HG02588 (cell line): ENCODE data around the gene DNM3.
"Not testable (repeated sequence)": the region's sequence is repeated elsewhere in the genome, so short reads cannot be mapped to it uniquely, and the experiment has no call there.

Experiments used
- ATAC-seq: cut with Tn5 transposase; IDR thresholded peaks from one replicate; pipeline ENCODE4 v1.9.1; 2021; ENCODE audit warnings: mild to moderate bottlenecking, moderate library complexity; ENCODE audit not compliant: unreplicated experiment

The DNM3 gene

DNA sequence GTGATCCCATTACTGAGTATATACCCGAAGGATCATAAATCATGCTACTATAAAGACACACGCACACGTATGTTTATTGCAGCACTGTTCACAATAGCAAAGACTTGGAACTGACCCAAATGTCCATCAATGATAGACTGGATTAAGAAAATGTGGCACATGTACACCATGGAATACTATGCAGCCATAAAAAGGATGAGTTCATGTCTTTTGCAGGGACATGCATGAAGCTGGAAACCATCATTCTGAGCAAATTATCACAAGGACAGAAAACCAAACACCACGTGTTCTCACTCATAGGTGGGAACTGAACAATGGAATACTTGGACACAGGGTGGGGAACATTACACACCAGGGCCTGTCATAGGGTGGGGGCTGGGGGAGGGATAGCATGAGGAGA, 466.2 kb downstream of the DNM3 start:
- not testable (repeated sequence) for ATAC-seq

DNA sequence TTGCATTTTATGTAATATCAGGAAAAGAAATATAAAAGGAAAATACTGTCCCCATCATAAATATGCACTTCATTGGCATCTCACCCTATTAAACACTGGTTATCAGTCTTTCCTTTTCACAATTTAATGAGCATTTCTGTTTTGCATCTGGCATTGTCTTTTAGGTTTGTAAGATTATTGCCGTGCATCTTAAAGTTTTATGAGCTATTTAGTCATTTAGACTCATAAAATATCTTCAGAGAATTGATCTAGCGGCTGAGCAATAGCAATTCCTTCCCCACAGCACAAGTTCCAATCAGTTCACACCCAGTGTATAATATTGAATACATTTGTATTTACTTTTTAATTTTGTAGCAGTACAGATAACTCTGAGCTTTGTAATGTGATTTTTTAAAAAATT, 466.8 kb downstream of the DNM3 start:
- ATAC-seq, result no peak

DNA sequence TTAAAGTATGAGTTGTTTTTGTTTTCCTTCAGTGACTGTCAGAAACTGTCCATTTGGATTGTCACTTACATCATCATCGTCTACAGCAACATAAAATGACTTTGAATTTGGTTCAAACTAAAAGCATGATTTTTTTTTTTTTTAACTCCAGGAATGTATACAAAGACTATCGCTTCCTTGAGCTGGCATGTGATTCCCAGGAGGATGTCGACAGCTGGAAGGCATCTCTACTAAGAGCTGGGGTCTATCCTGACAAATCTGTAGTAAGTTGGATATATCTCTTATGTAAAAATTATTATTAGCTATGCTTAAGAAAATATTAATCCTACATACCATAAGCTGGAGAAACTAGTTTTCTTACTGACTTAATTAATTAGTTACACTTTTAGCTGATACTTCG, 467.3 kb downstream of the DNM3 start:
- no peak for ATAC-seq

DNA sequence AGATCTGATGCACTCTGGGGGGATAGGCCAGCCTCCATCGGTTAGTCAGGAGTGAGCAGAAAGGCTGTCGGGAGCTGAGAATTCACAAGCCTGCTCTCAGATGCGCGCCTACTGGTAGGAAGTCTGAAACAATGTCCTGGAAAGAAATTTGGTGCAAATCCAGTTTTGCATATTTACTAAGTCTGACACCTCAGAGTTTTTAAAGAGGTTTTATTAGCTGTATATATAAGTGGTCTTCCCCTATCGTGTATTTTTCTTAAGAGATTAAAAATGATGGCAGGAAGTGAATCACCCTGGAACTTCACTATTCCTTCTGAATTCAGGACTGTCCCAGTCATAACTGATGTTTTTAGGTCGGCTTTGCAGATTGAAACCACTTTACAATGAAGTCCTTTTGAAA, 479.4 kb downstream of the DNM3 start:
- no peak for ATAC-seq

DNA sequence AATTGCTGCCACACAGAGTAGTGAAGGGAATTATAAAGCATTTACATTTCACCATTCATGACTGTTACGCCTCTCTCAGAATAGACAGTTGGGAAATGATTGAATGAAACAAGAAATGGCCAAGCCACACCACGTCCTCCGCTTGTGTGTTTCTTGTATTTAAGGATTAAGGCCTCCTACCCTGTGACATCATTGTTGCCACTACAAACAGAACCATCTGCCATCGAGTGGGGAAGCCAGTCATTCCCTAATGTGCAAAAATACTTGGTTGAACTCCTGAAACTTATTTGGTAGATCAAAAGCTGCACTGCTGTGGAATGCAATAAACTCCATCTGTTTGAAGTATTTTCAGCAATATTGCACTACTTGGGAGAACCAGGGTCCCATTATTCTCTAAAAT, 480.2 kb downstream of the DNM3 start:
- ATAC-seq, result no peak

DNA sequence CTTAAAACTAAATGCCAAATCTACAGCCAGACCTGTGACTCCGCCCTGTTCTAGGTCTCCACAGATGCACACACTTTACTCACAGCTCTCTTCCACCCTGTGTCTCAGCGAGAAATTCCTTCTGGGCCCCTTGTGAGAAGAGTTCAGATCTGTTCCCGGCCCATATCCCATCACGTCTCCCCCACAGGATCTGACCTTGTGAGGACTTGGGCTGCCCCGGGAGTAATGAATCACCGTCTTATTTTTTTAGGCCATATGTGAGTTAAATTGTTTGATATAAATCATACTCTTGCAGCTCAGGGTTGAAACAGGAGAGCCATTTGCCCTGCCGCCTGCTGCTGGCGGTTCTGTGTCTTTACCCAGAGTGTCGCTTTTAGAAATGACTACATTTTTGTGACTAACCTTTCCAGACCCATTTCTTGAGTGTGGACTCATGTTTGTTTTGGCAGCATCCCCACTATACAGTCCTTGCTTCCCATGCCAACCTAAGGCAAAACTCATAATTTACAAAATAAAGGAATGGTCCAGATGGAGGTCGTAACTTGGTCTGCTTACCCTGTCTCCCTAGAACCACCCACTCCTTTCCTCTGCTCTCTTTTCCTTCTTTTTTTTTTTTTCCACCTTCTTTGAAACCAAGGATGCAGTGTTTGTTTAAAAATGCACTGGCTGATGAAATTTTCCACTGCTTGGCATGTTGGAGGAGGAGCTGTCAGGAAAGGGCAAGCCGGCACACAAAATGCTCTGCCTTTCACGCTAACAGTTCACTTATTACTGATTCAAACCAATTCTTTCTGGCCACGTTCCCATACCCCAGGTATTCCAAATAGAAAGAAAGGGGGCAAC, 481.1 kb downstream of the DNM3 start:
- ATAC-seq, result no peak

DNA sequence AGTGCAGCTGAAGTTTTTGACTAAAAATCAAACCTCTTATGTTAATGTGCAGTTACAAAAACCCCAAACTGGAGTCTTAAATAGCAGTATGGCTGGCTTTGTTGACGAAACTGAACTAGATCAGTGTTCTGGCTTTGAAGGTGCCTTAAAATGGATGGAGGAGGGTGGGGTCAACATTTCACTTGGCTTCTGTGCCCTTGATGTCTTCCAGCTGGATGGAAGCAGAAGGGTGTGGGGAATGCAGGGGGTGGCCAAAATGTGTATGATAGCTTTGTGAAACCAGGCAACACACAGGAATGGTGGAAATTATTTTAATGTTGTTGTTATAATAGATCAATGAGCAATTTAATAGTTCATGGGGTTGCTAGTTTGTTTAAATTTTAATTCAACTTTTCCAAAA, 482.4 kb downstream of the DNM3 start:
- ATAC-seq, result no peak

DNA sequence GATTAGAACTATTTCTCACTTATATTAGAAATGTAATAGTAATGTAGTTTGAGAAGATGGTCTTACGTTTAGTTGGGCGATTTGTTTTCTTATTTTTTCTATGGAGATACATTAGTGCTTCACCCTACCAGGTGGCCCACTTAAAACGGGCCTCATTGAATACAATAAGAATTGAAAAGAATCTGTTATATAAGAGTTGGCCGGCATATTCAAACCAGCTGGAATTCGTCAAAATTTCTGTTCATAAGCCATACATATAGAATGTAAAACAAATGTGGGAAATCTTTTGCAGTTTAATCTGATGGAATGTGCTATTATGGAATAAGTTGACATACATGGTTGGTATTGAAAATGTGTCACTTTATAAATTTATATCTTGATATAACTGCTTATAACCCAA, 482.8 kb downstream of the DNM3 start:
- ATAC-seq, result no peak

DNA sequence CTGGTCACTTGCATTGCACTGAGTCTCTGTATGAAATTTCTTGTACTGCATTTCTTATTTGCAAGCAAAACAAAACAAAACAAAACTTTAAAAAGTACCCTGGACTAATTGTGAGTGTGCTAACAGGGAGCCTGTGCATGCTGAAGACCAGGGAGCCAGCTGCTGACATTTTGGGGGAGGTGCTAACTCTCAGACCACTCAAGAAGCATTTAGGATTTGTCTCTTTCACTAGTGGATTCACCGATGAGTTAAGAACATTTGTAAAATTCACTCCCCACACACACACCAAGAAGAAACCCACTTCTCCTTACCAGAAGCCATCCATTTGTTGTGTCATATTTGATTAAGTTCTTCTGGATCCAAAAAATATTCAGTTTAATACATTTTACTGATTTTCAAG, 483.5 kb downstream of the DNM3 start:
- ATAC-seq, result no peak

DNA sequence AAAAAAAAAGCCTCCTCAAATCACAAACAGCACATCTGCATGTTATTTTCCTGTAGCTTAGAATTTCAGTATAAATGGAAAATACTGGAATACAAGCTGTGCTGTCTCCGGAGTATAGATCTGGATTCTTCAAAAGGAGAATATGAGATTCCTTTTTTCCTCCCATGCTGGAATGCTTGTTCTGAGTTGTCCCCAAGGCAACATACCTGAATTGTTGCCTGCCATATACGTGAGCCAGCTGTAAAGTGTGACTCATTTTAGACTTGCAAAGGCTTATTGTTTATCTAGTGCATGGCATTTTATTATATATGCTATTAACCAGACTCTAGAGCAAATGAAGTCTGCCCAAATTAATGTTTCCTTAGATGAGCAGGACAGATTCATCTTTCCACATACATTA, 484.2 kb downstream of the DNM3 start:
- no peak for ATAC-seq

DNA sequence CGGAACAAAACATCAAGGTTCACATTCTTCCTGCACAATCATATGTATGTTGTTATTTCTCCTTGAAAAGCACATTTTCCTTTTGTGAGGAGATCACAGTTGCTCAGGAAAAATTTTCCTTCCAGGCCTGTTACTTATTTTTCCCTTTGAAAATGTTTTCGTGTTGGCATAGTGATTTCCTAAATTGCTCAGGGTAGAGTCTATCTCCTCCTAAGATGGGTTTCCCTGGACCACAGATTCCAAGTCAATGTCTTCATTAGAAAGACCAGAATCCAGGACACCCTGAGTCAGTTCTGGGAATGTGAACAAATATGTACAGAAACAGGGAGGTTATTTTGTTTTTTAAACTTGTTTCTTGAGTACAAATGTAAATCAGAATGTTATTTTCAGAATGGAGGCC, 484.8 kb downstream of the DNM3 start:
- ATAC-seq, result no peak

DNA sequence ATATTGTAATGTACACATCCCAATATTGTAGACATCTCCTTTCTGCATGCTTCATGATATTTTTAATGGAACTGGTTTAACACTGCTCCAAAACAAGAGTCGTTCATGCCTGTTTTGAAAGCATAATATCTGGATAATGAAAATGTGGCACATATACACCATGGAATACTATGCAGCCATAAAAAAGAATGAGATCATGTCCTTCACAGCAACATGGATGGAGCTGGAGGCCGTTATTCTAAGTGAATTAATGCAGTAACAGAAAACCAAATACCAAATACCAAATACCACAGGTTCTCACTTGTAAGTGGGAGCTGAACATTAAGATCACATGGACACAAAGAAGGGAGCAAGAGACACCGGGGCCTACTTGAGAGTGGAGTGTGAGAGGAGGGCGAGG, 487.0 kb downstream of the DNM3 start:
- no peak for ATAC-seq

DNA sequence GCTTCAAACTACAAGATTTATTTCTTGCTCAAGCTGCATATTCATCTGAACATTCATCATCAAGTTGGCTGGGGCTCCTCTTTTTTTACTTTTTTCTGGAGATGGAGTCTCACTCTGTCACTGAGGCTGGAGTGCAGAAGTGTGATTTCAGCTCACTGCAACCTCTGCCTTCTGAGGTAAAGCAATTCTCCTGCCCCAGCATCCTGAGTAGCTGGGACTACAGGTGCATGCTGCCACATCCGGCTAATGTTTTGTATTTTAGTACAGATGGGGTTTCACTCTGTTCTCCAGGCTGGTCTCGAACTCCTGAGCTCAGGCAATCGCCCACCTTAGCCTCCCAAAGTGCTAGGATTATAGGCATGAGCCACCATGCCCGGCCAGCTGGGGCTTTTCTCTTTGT, 490.9 kb downstream of the DNM3 start:
- ATAC-seq, result no peak

DNA sequence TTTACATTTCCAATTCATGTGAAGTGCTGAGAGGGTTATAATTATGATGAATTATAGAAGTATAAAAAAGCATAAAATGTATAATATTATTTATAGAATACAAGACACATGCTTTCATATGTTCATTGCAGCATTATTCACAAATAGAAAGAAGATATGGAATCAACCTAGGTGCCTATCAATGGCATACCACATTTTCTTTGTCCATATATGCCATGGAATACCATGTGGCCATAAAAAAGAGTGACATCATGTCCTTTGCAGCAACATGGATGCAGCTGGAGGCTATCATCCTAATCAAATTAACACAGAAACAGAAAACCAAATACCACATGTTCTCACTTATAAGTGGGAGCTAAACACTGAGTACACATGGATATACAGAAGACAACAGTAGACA, 494.1 kb downstream of the DNM3 start:
- no peak for ATAC-seq

DNA sequence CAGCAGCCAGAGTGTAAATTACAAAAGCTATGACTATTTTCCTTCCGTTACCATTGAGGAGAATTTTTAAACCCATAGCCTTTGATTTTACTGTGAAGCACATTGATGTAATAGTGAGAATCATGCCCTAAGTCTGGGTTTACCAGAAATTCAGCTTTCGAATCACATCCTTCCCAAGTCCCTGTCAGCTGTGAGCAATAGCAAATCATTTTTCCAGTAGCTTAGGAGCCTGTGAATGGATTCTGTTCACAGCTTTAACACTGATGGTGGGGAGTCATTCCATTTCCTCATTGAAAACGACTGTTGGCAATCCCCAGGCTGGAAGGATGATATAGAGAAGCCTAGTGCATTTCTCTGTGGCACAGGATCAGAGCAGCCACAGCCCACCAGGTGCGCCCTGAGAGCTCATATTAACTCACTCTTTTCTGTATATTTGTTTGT, 497.0 kb downstream of the DNM3 start:
- peak; percentile 41 for ATAC-seq

DNA sequence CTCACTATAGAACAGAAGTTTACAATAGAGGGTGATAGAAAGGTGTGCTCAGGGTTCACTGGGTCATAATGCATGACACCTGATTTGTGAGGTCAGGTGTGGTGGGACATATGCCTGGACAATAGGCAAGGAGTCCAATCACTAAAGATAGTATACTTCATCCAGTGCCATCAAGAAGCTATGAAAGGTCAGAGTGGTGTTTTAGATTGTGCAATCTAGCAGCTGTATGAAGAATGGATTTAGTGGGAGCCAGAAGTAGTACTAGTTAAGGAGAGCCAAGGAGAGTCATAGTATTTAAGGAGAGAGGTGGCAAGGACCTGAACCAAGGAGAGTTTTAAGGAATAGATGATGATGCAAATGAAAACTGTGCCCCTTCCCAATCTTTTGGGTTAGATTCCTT, 498.5 kb downstream of the DNM3 start:
- no peak for ATAC-seq

DNA sequence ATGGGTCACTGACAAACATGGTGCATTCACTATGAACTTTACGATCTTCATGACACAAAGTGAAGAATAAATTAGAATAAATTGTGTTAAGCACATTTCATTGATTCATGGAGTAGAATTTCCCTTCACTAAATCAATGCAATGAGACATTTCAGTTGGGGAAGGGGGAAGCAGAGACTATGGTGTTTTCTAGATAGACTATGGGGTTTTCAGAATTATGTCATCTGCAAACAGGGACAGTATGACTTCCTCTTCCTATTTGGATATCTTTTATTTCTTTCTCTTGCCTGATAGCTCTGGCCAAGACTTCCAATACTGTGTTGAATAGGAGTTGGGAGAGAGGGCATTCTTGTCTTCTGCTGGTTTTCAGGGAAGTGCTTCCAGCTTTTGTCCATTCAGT, 499.2 kb downstream of the DNM3 start:
- ATAC-seq, result no peak

DNA sequence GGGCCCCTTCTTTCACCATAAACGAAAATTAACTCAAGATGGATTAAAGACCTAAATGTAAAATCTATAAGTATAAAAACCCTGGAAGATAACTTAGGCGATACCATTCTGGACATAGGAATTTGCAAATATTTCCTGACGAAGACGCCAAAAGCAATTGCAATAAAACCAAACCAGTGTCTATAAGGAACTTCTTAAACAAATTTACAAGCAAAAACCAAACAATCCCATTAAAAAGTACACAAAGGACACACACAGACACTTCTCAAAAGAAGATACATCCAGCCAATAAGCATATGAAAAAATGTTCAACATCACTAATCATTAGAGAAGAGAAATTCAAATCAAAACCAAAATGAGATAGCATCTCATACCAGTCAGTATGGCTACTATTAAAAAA, 500.4 kb downstream of the DNM3 start:
- ATAC-seq, result no peak

DNA sequence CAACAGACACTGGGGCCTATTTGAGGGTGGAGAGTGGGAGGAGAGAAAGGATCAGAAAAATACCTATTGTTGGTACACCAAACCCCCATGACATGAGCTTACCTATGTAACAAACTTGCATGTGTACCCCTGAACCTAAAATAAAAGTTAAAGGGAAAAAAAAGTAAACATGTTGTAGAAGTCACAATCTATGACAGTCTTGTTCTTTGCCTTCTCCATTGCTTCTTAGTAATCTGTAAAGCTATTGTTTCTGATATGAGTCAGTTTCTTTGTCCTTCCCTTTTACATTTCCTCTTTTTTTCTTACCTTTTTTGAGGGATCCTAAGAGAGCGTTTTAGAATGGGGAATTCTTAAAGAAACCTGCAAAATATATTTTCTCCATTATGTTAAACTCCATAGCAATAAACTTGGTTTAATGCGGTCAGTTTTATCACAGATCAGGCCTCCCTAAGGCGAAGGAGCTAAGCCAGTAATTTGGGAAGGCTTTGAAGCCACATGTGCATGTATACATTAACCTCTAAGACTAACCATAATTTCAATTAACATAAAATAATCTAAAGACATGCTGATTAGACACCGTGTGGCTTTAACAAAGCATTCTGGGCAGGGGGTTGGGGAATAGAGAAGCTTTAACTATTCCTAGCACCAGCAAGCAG, 501.4 kb downstream of the DNM3 start:
- no peak for ATAC-seq

DNA sequence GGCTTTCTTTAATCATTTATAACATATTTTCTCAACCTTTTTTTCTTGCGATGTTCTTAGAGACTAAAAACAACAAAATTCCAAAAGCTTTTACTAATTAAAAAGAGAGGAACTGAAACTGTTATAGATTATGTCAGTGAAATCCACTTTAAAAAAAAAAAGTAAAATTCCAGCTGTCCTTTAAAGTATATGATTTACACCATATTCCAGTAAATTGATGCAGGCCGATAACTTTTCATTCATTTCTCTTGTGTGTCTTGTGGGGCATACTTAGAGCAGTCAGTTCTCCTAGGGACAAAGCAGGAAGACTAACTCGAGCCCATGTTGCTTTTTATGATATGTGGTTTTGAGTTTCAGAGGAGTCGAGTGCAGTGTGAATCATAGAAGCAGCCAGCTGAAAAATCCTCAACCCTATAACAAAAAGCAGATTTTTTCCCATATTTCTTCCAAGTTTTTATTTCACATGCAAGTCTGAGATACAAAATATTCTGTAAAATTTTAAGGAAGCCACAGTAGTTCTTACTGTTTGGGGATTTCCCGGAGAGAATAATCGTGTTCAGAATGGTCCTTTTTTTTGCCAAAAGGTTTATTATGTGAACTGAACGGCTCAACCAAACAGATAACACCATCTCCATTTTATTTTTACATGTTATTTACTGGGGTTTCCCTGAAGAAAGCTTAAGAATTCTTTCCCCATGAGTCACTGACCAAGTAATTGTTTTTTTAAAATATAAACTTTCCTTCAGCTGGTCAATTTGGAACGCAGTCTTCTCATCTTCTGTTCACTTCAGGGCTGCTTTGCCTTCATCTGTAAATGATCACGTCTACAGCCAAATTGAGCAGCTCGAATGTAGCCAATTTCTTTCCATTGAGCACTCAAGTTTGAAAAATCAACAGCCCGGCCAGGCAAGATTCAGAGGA, 502.2 kb downstream of the DNM3 start:
- no peak for ATAC-seq

DNA sequence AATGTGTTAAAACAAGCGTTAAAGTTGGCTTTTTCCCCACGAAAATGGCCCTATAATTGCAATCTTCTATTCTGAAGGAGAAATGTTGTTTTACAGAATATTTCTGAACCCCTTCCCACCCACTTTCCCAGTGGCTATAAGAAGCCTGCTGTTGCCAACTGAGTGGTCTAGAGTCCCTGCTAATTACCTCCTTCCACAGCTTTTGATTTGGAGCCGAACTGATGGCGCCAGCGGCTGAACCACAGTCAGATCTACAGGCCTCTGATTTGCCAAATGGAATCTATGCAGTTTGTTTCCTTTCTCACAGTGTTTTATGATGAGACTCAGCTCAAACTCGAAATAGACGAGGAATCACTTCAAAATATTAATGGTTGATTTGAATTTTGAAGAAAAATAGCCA, 503.1 kb downstream of the DNM3 start:
- ATAC-seq, result no peak

DNA sequence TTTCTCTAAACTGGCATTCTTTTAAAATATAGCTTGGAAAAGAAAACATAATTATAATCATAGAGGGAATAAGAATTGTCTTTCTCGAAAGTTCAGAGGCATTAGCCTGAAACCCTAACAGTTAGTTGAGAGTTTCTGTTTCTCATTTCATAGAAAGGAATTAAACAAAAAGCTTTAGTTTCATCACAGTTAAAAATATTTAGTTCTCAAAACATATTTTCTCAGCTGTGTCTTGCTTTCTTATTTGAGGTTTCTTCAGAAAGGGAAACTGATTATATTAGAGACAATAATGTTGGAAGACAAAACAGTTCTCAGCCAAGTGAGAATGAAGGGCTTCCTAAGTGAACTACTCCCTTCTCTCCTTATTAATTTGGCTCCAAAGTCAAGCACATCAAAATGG, 503.8 kb downstream of the DNM3 start:
- ATAC-seq, result no peak
